Measurements from ENCODE around the gene ERBB2. TPM values are rescaled to one million over a fixed set of nuclear protein-coding genes. Genes with fewer than 3 reads are reported as not detected.
"Not testable (repeated sequence)": the region's sequence is repeated elsewhere in the genome, so short reads cannot be mapped to it uniquely, and the experiment has no call there.

Gene ERBB2
- total RNA-seq, 1 donor from 2014 or later = 20.1 TPM

- DNase-seq (ENCODE audit: extremely low read depth, low read depth, low spot score) = no peak
Observed at GRCh38 chr17:39677542-39678339, 22.1 kb upstream of the ERBB2 start.

DNA sequence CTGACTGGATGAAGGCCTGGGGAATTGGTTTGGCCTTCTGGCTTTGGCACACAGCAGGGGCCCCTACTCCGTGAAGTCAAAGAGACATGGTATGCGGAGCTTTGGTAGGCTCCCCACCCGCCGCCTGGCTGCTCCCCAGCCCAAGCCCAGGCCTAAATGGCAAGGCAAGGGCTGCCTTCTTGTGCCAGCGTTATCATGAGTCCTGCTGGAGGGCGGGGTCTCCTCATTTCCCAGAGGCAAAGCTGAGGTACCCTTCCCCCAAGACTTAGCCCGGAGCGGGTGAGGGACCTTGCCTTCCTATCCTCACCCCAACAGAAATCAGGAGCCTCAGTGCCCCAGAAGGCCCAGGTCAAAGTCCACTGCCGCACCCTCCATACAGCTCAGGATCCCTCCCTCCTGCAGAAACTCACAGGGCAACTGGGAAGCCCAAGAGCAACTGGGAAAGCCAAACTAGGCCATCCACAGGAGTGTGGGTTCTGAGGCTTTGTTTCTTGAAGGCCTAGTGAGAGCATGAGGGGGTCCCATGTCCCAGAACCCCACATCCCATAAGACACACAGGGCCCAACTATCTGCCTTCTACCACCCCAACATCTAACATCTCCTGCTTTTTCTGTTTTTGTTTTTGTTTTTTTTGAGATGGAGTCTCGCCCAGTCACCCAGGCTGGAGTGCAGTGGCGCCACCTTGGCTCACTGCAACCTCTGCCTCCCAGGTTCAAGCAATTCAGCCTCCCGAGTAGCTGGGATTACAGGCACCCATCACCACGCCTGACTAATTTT, 21.3 kb upstream of the ERBB2 start:
- no peak for DNase-seq (ENCODE audit: extremely low read depth, low read depth, low spot score)

DNA sequence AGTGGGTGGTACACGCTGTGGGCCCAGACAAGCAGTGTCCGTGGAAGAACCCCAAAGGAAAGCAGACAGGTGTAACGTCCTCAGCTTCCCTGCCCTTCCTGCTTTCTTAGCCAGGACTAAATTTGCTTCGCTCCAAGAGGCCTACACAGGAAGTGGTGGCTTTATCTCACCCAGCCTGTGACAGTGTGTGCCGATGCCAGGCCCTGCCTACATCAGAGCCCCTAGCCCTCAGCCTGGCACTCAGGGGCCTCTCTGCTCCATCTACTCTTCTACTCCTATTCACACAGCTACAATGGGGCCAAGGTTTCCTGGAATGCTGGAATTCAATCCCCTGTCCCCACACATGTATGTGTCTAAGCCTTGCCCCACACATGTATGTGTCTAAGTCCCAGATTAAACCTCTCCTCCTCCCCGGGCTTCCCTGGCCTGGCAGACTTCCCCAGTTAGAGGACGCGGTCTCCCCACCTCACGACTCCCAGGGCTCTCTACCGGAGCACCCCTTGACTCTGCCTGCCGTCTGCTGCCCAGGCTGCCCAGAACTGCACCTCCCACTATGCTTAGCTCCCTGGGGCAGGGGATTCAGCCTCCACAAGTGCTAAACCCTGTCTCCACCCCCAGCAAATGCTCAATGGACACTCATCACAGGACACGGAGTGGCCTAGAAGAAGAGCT, 20.2 kb upstream of the ERBB2 start:
- DNase-seq (ENCODE audit: extremely low read depth, low read depth, low spot score) = no peak

- no peak for DNase-seq (ENCODE audit: extremely low read depth, low read depth, low spot score)
Observed at GRCh38 chr17:39683295-39683939, 16.4 kb upstream of the ERBB2 start.

- DNase-seq (ENCODE audit: extremely low read depth, low read depth, low spot score) = no peak
Observed at GRCh38 chr17:39684369-39685192, 15.3 kb upstream of the ERBB2 start.

DNA sequence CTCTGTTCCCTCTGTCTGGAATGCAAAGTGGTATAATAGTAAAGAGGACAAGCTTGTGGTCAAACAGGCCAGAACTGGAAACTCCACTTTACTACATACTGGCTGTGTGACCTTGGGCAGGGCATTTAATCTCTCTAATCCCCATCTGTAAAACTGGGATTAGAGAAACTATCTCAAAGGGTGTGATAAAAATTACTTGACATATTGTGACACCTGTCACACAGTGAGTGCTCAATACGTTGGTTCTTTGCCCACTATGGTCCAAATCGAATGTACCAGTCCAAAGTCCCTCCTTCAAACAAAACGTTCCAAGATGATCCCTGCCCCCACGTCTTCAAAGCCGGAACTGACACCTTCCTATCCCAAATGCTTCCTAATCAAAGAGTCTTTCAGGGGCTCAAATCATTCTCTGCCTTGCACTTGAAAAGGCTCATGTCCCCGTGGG, 12.7 kb upstream of the ERBB2 start:
- DNase-seq (ENCODE audit: extremely low read depth, low read depth, low spot score) = no peak

DNA sequence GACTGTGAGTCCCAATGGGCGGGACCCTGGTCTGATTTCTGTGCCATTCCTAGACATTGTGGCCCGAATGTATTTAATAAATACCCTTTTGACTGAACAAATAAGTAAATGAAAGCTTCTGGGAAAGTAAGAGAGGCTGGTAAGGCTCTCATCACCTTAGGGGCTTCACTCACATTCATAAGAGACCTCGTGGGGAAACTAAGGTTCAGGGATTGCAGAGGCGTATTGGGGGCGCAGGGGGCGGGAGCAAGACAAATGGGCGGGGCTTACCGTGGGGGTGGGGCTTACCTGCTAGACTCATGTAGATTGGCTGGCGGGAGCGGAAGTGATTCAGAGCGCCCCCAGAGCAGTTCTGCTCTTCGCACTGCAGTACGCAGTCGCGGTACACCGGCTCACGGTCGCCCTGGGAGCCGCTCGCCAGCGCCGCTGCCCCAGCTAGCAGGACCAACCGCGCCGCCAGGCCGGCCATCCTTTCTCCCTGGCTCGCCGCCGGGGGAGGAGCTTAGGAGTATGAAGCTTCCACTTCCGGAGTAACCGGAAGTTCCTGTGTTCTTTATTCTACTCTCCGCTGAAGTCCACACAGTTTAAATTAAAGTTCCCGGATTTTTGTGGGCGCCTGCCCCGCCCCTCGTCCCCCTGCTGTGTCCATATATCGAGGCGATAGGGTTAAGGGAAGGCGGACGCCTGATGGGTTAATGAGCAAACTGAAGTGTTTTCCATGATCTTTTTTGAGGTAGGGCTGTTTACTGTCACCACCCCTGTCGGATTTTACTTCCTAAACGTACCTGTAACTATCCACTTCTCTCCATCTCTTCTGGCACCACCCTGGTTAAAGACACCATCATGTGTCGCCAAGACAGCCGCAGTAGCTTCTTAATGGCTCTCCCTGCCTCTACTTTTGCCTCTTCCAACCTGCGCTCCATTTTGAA, 12.1 kb upstream of the ERBB2 start, which contains the start of gene PGAP3:
TSS of gene PGAP3 (minus strand) at position 512 of the 929 bp plus-strand sequence. CDS start at position 469, 43 bp downstream.
- DNase-seq (ENCODE audit: extremely low read depth, low read depth, low spot score) = peak; percentile 37

- no peak for DNase-seq (ENCODE audit: extremely low read depth, low read depth, low spot score)
Observed at GRCh38 chr17:39688475-39688835, 11.4 kb upstream of the ERBB2 start.

DNA sequence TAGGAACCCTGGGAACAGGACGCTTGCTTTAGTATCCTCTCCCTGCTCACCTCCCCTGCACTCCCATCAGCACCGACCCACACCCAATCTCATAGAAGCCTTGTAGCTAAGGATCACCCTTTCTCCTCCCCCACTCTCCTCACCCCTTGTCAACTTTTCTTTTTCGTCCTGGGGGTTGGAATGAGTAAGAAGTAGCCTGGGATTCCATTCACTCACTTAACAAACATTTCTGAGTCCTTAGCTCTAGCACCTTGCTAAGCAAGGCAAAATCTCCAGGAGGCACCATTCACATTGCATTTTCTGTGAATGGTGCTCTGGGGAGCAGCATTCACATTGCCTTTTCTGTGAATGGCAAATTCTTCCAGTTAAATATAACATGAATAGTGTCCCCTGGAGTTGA, 10.9 kb upstream of the ERBB2 start:
- DNase-seq (ENCODE audit: extremely low read depth, low read depth, low spot score) = no peak

GRCh38 chr17:39694593-39694992, 5.3 kb upstream of the ERBB2 start:
- no peak for DNase-seq (ENCODE audit: extremely low read depth, low read depth, low spot score)

DNA sequence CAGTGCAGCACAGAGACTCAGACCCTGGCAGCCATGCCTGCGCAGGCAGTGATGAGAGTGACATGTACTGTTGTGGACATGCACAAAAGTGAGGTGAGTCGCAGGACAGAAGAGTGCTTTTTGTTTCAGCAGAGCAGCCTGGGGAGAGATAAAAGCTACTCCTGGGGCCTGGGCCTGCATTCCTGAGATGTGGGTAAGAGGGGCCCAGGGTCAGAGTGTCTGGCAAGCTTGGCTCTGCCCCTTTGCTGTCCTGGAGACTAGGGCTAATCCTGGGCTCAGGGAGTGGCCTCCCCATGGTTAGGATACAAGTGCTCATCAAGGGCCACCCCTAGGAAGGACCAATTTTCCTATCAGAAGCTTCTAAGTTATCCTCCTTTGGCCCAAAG, 4.8 kb upstream of the ERBB2 start:
- DNase-seq (ENCODE audit: extremely low read depth, low read depth, low spot score) = no peak

DNA sequence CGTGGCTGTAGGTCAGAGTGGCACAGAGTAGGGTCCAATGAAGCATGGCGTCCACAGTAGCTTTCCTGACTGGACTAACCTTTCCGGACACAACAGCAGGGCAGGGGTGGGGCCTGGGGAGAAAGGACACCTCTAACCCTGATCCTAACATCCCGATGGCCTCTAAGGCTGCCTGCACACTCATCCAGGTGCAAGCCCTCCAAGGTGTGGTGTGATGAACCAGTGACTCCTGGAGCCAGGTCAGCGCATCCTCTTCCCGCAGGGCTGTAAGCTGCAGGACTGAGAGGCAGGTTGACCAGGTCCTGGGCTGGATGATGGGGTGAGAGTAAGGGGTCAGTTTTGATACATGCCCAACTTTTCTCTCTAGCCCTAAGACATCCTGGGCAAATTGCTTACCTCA, 3.1 kb upstream of the ERBB2 start:
- no peak for DNase-seq (ENCODE audit: extremely low read depth, low read depth, low spot score)

- DNase-seq (ENCODE audit: extremely low read depth, low read depth, low spot score) = no peak
Observed at GRCh38 chr17:39697961-39698360, 1.9 kb upstream of the ERBB2 start.

- not testable (repeated sequence) for DNase-seq (ENCODE audit: extremely low read depth, low read depth, low spot score)
Observed at GRCh38 chr17:39699157-39699817, 577 bp upstream of the ERBB2 start.

- DNase-seq (ENCODE audit: extremely low read depth, low read depth, low spot score) = no peak
Observed at GRCh38 chr17:39700148-39700987, 504 bp downstream of the ERBB2 start.

GRCh38 chr17:39701012-39701783, 1.3 kb downstream of the ERBB2 start:
- no peak for DNase-seq (ENCODE audit: extremely low read depth, low read depth, low spot score)

Measured in glomerular endothelial cell (primary cell).